Suprapubic skin (tissue), 4 donors: ENCODE measurements around the gene TMEM150A. TPM values are rescaled to one million over a fixed set of nuclear protein-coding genes. Genes with fewer than 3 reads are reported as not detected.

ENCODE experiments used
- DNase-seq, 2 donors: peaks; one replicate each; pipeline ENCODE4 v3.0.0-alpha.2; 2019; ENCODE audit warnings: low spot score in 2 of 2
- H3K27ac ChIP-seq: fragments of 200-600 bp; sonication (generic); one replicate; pipeline ENCODE4 v1.5.1; 2019
- H3K27me3 ChIP-seq: fragments of 200-600 bp; sonication (generic); one replicate; pipeline ENCODE4 v1.5.1; 2019
- H3K36me3 ChIP-seq: fragments of 200-600 bp; sonication (generic); one replicate; pipeline ENCODE4 v1.5.1; 2019
- H3K4me1 ChIP-seq: fragments of 200-600 bp; sonication (generic); one replicate; pipeline ENCODE4 v1.5.1; 2019
- H3K4me3 ChIP-seq: fragments of 200-600 bp; sonication (generic); one replicate; pipeline ENCODE4 v1.5.1; 2019; ENCODE audit warnings: mild to moderate bottlenecking
- H3K9me3 ChIP-seq: fragments of 200-600 bp; sonication (generic); one replicate; pipeline ENCODE4 v1.5.1; 2019
- EP300 ChIP-seq: sonication (generic); formaldehyde crosslinking; IDR thresholded peaks from one replicate; pipeline ENCODE4 v1.6.1; 2017; ENCODE audit warnings: antibody characterized with exemption
- POLR2A ChIP-seq, 2 donors: fragments of 450-650 bp; IDR thresholded peaks; one replicate each; pipeline ENCODE4 v1.6.1; 2017; ENCODE audit warnings: antibody characterized with exemption in 2 of 2, mild to moderate bottlenecking in 2 of 2, moderate library complexity in 2 of 2
- POLR2AphosphoS5 ChIP-seq, 3 donors: sonication (generic); formaldehyde crosslinking; IDR thresholded peaks; one replicate each; pipeline ENCODE4 v1.6.1; 2017; ENCODE audit warnings: antibody characterized with exemption in 3 of 3
- WGBS: methylation state at CpG from one replicate; pipeline ENCODE4 v1.1.5; 2018; 5-methylcytosine and 5-hydroxymethylcytosine counted together
- total RNA-seq, 4 donors: library from RNA; depleted of rRNA; stranded (reverse); fragments of >200 nt; gene quantifications; one replicate each; pipeline ENCODE4 v1.1.0, GENCODE V29; 2016
- TF ChIP-seq, protein P1 (sequence below), 2 donors: fragments of 200-600 bp in 1 of 2; fragments of 450-650 bp in 1 of 2; sonication (generic) in 1 of 2; IDR thresholded peaks; one replicate each; pipeline ENCODE4 v1.5.1; 2016 to 2019; ENCODE audit warnings: antibody characterized with exemption in 2 of 2, mild to moderate bottlenecking in 1 of 2, moderate library complexity in 1 of 2

Gene TMEM150A, protein sequence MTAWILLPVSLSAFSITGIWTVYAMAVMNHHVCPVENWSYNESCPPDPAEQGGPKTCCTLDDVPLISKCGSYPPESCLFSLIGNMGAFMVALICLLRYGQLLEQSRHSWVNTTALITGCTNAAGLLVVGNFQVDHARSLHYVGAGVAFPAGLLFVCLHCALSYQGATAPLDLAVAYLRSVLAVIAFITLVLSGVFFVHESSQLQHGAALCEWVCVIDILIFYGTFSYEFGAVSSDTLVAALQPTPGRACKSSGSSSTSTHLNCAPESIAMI
- total RNA-seq: 10 to 100 TPM; 13.1 to 15.0 (median 14.1) TPM

DNA sequence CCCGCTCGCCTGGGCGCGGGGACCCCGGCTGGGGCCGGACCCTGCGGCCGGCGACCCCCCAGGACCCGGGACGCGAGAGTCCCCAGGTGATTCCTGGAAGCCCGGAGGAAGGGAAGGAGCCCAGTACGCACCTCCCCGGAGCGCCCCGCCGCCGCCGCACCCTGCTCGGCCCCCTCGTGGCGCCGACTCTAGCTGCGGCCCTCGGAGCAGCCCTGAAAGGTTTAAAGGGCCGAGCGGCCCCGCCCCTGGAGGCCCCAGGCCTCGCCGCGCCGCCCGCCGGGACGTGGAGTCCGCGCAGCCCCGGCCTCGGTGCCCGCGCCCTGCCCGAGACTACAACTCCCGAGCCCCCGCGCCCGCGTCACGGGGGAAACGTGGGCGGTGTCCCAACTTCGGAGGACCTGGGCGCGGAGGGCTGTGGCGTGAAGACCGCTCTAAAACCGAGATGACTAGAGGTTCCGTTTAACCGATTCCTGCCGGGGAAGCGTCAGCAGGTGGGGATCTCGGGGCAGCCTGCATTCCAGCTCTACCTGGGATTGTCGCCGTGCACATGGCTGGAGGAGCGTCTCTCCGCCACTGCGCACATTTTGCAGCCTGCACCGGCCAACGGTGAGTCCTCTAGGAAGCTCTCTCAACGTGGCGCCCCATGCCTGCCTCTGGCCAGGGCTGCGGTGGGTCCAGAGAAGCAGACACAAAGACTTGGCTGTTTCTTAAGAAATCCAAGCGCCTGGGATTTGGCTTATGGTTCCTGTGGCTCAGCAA, at the start of gene TMEM150A:
TSS of gene TMEM150A (minus strand) at position 223 of the 759 bp plus-strand sequence. CDS start 750 bp downstream, outside the sequence.
- Histone ChIP-seq H3K4me3 (peak within 1 kb of the TSS; percentile 79), H3K27me3 (no peaks in the 10 kb centered on the region), H3K9me3 (no peaks in the 10 kb centered on the region), H3K4me1 (peaks cover 54% of the 10 kb centered on the region), H3K36me3 (peaks cover 32% of the 10 kb centered on the region), H3K27ac (peak within 1 kb of the TSS; percentile 91)
- TF ChIP-seq POLR2AphosphoS5 (IDR thresholded peaks at IDR 0.05) (peak in 2 of 3 donors; percentile 24 to 25), EP300 (no peak), POLR2A (IDR thresholded peaks at IDR 0.05) (peak; percentile 15 to 78)
- TF ChIP-seq, protein P1, sequence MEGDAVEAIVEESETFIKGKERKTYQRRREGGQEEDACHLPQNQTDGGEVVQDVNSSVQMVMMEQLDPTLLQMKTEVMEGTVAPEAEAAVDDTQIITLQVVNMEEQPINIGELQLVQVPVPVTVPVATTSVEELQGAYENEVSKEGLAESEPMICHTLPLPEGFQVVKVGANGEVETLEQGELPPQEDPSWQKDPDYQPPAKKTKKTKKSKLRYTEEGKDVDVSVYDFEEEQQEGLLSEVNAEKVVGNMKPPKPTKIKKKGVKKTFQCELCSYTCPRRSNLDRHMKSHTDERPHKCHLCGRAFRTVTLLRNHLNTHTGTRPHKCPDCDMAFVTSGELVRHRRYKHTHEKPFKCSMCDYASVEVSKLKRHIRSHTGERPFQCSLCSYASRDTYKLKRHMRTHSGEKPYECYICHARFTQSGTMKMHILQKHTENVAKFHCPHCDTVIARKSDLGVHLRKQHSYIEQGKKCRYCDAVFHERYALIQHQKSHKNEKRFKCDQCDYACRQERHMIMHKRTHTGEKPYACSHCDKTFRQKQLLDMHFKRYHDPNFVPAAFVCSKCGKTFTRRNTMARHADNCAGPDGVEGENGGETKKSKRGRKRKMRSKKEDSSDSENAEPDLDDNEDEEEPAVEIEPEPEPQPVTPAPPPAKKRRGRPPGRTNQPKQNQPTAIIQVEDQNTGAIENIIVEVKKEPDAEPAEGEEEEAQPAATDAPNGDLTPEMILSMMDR (IDR thresholded peaks at IDR 0.05): peak; percentile 23 to 53
- 0% methylated on average over 3 of the region's 73 CpGs for WGBS
- DNase-seq: peak; percentile 95 to 96

DNA sequence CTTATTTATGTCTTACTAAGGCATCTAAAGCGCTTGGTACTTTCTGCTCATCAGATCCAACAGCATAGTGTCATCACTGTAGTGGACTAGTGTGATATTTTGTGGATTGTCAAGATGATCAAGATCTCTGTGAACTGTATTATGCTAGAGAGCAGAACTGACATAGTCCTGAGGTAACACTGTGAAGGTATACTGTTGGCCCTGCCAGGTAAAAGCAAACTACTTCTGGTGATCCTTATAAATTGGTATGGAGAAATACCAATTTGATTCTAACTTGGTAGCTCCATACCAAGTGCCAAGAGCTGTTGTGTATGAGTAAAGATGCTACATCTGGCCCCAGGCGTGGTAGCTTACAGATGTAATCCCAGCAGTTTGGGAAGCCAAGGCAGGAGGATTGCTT, 49.6 kb upstream of the TMEM150A start:
- Histone ChIP-seq H3K4me3 (no peak overlapping the region), H3K4me1 (no peaks in the 10 kb centered on the region), H3K27ac (no peak overlapping the region), H3K27me3 (no peaks in the 10 kb centered on the region), H3K36me3 (peaks cover 69% of the 10 kb centered on the region), H3K9me3 (no peaks in the 10 kb centered on the region)
- 100% methylated on average over 2 of the region's 2 CpGs for WGBS
- no peak for DNase-seq
- no peak for TF ChIP-seq EP300
- TF ChIP-seq POLR2A (IDR thresholded peaks at IDR 0.05): no peak
- TF ChIP-seq, protein P1 (IDR thresholded peaks at IDR 0.05): no peak
- no peak for TF ChIP-seq POLR2AphosphoS5 (IDR thresholded peaks at IDR 0.05)

DNA sequence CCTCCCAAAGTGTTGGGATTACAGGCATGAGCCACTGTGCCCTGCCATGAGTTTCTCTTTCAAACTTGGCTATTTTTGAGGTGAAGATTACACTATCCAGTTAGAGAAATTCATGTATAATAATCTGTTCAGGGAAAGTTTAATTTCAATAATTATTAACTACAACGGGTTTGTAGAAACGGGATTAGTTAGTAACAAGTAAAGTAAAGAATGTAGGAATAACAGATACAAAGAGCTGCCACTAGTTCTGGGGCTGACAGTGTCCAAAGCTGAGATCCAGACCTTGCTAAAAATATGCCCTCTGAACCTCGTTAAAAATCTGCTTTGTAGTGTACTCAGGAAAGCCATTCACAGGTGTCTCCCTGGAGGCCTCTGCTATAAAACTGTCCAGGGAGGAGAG, 48.6 kb upstream of the TMEM150A start:
- 87% methylated on average over 3 of the region's 3 CpGs for WGBS
- TF ChIP-seq POLR2A (IDR thresholded peaks at IDR 0.05) (no peak), EP300 (no peak), POLR2AphosphoS5 (IDR thresholded peaks at IDR 0.05) (no peak)
- TF ChIP-seq, protein P1 (IDR thresholded peaks at IDR 0.05): no peak
- Histone ChIP-seq H3K9me3 (no peaks in the 10 kb centered on the region), H3K4me1 (no peaks in the 10 kb centered on the region), H3K27me3 (no peaks in the 10 kb centered on the region), H3K4me3 (no peak overlapping the region), H3K27ac (no peak overlapping the region), H3K36me3 (peaks cover 70% of the 10 kb centered on the region)
- no peak for DNase-seq

DNA sequence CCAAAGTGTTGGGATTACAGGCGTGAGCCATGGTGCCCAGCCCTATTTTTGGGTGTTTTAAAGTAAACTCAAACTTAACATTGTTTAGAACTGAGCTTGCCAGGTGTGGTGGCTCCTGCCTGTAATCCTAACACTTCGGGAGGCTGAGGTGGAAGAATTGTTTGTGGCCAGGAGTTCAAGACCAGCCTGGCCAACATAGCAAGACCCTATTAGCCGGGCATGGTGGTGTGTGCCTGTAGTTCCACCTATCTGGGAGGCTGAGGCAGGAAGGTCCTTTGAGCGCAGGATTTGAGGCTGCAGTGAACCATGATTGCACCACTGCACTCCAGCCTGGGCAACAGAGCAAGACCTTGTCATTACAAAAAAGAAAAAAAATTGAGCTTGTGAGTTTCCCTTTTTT, 48.0 kb upstream of the TMEM150A start:
- Histone ChIP-seq H3K36me3 (peaks cover 76% of the 10 kb centered on the region), H3K4me1 (no peaks in the 10 kb centered on the region), H3K27me3 (no peaks in the 10 kb centered on the region), H3K27ac (no peak overlapping the region), H3K9me3 (no peaks in the 10 kb centered on the region), H3K4me3 (no peak overlapping the region)
- TF ChIP-seq, protein P1 (IDR thresholded peaks at IDR 0.05): no peak
- TF ChIP-seq POLR2A (IDR thresholded peaks at IDR 0.05) (no peak), POLR2AphosphoS5 (IDR thresholded peaks at IDR 0.05) (no peak), EP300 (no peak)
- 95% methylated on average over 4 of the region's 4 CpGs for WGBS
- no peak for DNase-seq
